ENCODE data around the gene IMPACT.

DNA sequence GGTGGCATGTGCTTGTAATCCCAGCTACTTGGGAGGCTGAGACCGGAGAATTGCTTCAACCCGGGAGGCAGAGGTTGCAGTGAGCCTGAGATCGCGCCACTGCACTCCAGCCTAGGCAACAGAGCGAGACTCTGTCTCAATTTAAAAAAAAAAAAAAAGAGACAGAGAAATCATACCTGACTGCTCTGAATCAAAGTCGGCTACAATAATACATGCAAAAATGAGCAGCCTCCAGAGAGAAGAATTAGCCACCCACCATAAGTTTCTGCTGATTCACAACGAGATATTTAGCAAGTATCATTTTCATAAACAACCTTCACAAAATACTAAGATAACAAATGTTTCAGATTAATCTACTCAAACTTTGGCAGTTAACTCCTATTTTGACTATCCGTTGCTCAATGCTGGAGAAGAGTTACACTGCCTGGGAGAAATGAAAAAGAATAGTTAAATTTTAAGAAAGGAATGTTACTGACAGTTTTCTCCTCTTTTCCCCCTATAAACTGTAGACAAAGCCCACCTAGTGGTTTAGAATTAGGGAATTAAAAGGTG lies 30.3 kb upstream of the IMPACT start:
- TF ChIP-seq, protein P1, sequence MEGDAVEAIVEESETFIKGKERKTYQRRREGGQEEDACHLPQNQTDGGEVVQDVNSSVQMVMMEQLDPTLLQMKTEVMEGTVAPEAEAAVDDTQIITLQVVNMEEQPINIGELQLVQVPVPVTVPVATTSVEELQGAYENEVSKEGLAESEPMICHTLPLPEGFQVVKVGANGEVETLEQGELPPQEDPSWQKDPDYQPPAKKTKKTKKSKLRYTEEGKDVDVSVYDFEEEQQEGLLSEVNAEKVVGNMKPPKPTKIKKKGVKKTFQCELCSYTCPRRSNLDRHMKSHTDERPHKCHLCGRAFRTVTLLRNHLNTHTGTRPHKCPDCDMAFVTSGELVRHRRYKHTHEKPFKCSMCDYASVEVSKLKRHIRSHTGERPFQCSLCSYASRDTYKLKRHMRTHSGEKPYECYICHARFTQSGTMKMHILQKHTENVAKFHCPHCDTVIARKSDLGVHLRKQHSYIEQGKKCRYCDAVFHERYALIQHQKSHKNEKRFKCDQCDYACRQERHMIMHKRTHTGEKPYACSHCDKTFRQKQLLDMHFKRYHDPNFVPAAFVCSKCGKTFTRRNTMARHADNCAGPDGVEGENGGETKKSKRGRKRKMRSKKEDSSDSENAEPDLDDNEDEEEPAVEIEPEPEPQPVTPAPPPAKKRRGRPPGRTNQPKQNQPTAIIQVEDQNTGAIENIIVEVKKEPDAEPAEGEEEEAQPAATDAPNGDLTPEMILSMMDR (IDR thresholded peaks at IDR 0.05), result no peak
- no peak for TF ChIP-seq POLR2A (IDR thresholded peaks at IDR 0.05)
